ENCODE measurements around the gene PLEKHN1.
A peak's percentile ranks its signal among the peaks of the same experiment; 100 is the strongest.
"Not testable (repeated sequence)": the region's sequence is repeated elsewhere in the genome, so short reads cannot be mapped to it uniquely, and the experiment has no call there.

Gene PLEKHN1

DNA sequence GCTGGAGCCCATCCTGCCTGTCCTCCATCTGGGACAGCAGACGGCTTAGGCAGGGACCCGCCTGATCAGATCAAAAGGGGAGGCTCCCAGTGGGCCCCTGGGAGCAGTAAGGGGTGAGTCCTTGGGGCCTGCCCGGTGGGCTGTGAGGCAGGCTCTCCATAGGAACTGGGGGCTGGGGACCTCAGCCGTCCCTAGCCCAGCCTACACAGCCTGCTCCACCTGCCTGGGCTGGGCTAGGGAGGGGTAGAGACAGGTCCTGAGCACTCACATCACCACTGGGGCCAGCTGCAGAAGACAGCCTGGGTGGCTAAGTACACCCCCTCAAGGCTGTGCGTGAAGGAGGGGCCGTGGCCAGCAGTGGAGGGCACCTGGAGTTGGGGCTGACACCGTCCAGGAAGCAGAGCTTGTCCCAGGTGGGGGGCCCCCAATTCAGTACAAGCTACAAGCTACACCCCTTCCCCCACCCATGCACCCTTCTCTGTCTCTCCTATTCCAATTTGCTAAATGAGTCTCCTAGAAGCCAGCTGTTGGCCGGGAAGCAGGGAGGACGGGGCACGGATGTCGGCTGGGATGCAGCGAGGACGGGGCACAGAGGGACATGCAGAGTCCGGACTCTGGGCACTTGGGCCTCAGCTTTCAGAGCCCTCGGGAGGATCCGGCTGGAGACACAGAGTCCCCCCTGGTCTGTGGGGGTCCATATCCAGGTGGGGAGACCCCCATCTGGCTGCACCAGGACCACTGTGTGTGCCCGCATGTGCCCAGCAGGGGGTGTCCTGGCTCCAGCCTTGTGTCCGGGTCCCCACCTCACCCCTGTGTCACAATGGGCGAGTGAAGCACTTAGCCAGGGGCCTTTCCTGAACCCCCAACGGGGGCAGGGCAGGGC is 48.8 kb downstream of the PLEKHN1 start:
- peak overlapping the region; percentile 46; the same call in 1 of the 2 replicates for H3K27ac ChIP-seq (ENCODE audit: low read depth, low read length)
- H3K36me3 ChIP-seq (ENCODE audit: insufficient read depth, low read length), result no peaks in the 10 kb centered on the region
- H3K4me1 ChIP-seq (ENCODE audit: insufficient read depth, low read length), result peaks cover 8% of the 10 kb centered on the region
- no peaks in the 10 kb centered on the region for H3K9me3 ChIP-seq (ENCODE audit: insufficient read depth, low read depth, low read length)
- H3K27me3 ChIP-seq (ENCODE audit: insufficient read depth, low read length), result peaks cover 9% of the 10 kb centered on the region
- no peak overlapping the region for H3K9ac ChIP-seq (ENCODE audit: low read depth, low read length)
- peak overlapping the region; percentile 69; the same call in 1 of the 2 replicates for H3K4me3 ChIP-seq (ENCODE audit: low read length)
- WGBS, result 77% methylated on average over 20 of the region's 20 CpGs

DNA sequence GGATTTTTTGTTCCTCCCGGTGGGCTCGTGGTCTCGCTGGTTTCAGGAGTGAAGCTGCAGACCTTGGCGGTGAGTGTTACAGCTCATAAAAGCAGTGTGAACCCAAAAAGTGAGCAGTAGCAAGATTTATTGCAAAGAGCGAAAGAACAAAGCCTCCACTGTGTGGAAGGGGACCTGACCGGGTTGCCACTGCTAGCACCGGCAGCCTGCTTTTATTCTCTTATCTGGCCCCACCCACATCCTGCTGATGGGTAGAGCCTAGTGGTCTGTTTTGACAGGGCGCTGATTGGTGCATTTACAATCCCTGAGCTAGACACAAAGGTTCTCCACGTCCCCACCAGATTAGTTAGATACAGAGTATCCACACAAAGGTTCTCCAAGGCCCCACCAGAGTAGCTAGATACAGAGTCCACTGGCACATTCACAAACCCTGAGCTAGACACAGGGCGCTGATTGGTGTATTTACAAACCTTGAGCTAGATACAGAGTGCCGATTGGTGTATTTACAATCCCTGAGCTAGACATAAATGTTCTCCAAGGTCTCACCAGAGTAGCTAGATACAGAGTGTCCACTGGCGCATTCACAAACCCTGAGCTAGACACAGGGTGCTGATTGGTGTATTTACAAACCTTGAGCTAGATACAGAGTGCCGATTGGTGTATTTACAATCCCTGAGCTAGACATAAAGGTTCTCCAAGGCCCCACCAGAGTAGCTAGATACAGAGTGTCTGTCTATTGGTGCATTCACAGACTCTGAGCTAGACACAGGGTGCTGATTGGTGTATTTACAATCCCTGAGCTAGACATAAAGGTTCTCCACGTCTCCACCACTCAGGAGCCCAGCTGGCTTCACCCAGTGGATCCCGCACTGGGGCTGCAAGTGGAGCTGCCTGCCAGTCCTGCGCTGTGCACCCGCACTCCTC is 51.4 kb downstream of the PLEKHN1 start:
- peaks cover 19% of the 10 kb centered on the region for H3K4me1 ChIP-seq (ENCODE audit: insufficient read depth, low read length)
- H3K4me3 ChIP-seq (ENCODE audit: low read length); H3K9me3 ChIP-seq (ENCODE audit: insufficient read depth, low read depth, low read length); H3K27me3 ChIP-seq (ENCODE audit: insufficient read depth, low read length); H3K27ac ChIP-seq (ENCODE audit: low read depth, low read length); H3K36me3 ChIP-seq (ENCODE audit: insufficient read depth, low read length); H3K9ac ChIP-seq (ENCODE audit: low read depth, low read length): not testable (repeated sequence)
- WGBS, result 89% methylated on average over 17 of the region's 17 CpGs

DNA sequence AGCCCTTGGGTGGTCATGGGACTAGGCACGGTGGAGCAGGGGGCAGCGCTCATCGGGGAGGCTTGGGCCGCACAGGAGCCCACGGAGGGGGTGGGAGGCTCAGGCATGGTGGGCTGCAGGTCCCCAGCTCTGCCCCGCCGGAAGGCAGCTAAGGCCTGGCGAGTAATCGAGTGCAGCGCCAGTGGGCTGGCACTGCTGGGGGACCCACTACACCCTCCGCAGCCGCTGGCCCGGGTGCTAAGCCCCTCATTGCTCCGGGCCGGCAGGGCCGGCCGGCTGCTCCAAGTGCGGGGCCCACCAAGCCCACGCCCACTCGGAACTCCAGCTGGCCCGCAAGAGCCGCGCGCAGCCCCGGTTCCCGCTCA is 52.0 kb downstream of the PLEKHN1 start:
- H3K36me3 ChIP-seq (ENCODE audit: insufficient read depth, low read length), result peaks cover 10% of the 10 kb centered on the region; the same call in 1 of the 2 replicates
- not testable (repeated sequence) for H3K27ac ChIP-seq (ENCODE audit: low read depth, low read length); H3K9me3 ChIP-seq (ENCODE audit: insufficient read depth, low read depth, low read length); H3K4me3 ChIP-seq (ENCODE audit: low read length); H3K27me3 ChIP-seq (ENCODE audit: insufficient read depth, low read length); H3K9ac ChIP-seq (ENCODE audit: low read depth, low read length)
- WGBS, result 92% methylated on average over 26 of the region's 26 CpGs
- H3K4me1 ChIP-seq (ENCODE audit: insufficient read depth, low read length), result peaks cover 25% of the 10 kb centered on the region

DNA sequence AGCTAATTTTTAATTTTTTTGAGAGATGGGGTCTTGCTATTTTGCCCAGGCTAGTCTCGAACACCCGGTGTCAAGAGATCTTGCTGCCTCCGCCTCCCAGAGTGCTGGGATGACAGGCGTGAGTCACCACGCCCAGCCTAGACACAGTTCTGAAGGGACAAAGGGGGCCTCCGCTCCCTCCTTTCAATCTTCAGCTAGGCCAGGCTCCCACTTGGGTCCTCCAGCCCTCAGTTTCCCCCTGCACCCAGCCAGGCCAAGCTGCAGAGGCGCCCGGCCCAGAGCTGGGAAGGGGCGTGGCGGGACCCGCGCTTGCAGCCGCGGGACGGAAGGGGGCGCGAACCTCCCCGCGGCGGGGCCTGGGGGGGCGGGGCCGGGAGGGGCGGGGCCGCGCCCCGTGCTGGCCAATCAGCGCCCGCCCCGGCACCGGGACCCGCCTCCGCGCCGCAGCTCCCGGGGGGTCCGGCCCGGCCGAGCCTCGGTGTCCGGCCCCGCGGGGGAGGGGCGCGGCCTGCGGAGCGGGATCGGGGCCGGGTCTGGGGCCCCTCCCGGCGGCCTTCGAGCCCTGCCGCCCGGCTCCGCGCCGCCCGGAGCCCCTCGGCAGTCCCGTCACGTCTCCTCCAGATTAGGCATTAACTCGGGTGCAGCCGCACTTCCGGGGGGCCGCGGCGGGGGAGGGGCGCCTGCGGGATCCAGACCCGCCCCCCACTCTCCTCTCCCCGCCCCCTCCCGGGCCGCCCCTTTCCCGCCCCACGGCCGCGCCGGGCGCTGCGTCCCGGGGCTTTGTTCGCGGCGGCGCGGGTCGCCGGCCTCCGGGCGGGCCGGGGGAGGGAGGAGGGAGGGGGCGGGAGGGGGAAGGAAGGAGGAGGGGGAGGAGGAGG is 53.1 kb downstream of the PLEKHN1 start:
- H3K9ac ChIP-seq (ENCODE audit: low read depth, low read length), result no peak overlapping the region
- H3K27ac ChIP-seq (ENCODE audit: low read depth, low read length), result peak overlapping the region; percentile 97; the same call in 1 of the 2 replicates

DNA sequence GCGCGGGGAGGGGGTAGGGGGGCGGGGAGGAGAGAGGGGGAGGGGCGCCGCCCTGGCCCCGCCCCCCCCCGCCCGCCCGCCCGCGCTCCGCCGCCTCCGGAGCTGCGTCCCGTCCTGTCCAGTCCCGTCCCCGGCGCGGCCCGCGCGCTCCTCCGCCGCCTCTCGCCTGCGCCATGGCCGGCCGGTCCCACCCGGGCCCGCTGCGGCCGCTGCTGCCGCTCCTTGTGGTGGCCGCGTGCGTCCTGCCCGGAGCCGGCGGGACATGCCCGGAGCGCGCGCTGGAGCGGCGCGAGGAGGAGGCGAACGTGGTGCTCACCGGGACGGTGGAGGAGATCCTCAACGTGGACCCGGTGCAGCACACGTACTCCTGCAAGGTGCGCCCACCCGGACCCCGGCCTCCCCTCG is 53.7 kb downstream of the PLEKHN1 start, which contains the start of gene AGRN:
Gene AGRN, plus strand, starts transcription at position 121 of the 405 bp plus-strand sequence. Its CDS starts 53 bp downstream, at position 174.
- Histone ChIP-seq H3K4me3 (ENCODE audit: low read length) (peak within 1 kb of the TSS; percentile 81), H3K9me3 (ENCODE audit: insufficient read depth, low read depth, low read length) (no peaks in the 10 kb centered on the region), H3K27ac (ENCODE audit: low read depth, low read length) (peak within 1 kb of the TSS; percentile 97; the same call in 1 of the 2 replicates), H3K9ac (ENCODE audit: low read depth, low read length) (peak within 1 kb of the TSS; percentile 76), H3K4me1 (ENCODE audit: insufficient read depth, low read length) (peaks cover 32% of the 10 kb centered on the region), H3K27me3 (ENCODE audit: insufficient read depth, low read length) (no peaks in the 10 kb centered on the region), H3K36me3 (ENCODE audit: insufficient read depth, low read length) (peaks cover 10% of the 10 kb centered on the region; the same call in 1 of the 2 replicates)
- WGBS, result under 1% methylated on average over 50 of the region's 58 CpGs

More for the DNA sequence above, 53.1 kb downstream of the PLEKHN1 start:
- H3K9me3 ChIP-seq (ENCODE audit: insufficient read depth, low read depth, low read length), result no peaks in the 10 kb centered on the region
- H3K4me1 ChIP-seq (ENCODE audit: insufficient read depth, low read length), result peaks cover 32% of the 10 kb centered on the region
- H3K4me3 ChIP-seq (ENCODE audit: low read length), result peak overlapping the region; percentile 43; the same call in 1 of the 2 replicates
- WGBS, result 6% methylated on average over 66 of the region's 91 CpGs
- H3K36me3 ChIP-seq (ENCODE audit: insufficient read depth, low read length), result peaks cover 10% of the 10 kb centered on the region; the same call in 1 of the 2 replicates
- peaks cover under 1% of the 10 kb centered on the region; the same call in 1 of the 2 replicates for H3K27me3 ChIP-seq (ENCODE audit: insufficient read depth, low read length)

DNA sequence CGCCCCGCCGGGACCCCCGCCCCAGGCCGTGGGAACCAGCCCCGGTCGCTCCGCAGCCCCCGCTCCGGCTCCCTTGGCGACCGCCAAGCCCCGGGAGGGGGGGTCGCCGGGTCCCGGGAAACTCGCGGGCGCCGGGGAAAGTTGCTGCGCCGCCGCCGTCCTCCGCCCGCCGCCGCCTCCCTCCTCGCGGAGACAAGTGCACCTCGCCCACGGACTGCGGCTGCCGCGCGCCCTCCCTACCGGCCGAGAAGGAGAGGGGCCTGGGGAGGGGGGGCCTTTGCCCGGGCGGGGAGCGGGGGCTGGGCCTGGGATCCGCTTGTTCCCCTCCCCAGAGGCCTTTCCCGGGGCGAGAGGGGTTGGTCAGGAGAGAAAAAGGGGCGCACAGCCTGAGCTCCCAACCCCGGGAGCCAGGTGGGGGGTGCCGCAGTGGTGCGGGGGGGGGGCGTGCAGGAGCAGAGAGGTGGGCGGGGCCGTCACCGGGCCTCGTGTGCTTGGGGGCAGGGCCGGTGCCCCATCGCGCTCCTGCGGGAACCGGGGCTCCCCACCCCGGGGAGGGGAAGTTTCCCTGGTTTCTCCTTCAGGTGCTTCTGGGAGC is 54.2 kb downstream of the PLEKHN1 start:
- Histone ChIP-seq H3K4me3 (ENCODE audit: low read length) (peak overlapping the region; percentile 81), H3K4me1 (ENCODE audit: insufficient read depth, low read length) (peaks cover 35% of the 10 kb centered on the region), H3K27me3 (ENCODE audit: insufficient read depth, low read length) (no peaks in the 10 kb centered on the region), H3K9ac (ENCODE audit: low read depth, low read length) (peak overlapping the region; percentile 76), H3K27ac (ENCODE audit: low read depth, low read length) (peak overlapping the region; percentile 81; the same call in 1 of the 2 replicates), H3K9me3 (ENCODE audit: insufficient read depth, low read depth, low read length) (no peaks in the 10 kb centered on the region), H3K36me3 (ENCODE audit: insufficient read depth, low read length) (peaks cover 10% of the 10 kb centered on the region; the same call in 1 of the 2 replicates)
- WGBS, result under 1% methylated on average over 46 of the region's 59 CpGs

DNA sequence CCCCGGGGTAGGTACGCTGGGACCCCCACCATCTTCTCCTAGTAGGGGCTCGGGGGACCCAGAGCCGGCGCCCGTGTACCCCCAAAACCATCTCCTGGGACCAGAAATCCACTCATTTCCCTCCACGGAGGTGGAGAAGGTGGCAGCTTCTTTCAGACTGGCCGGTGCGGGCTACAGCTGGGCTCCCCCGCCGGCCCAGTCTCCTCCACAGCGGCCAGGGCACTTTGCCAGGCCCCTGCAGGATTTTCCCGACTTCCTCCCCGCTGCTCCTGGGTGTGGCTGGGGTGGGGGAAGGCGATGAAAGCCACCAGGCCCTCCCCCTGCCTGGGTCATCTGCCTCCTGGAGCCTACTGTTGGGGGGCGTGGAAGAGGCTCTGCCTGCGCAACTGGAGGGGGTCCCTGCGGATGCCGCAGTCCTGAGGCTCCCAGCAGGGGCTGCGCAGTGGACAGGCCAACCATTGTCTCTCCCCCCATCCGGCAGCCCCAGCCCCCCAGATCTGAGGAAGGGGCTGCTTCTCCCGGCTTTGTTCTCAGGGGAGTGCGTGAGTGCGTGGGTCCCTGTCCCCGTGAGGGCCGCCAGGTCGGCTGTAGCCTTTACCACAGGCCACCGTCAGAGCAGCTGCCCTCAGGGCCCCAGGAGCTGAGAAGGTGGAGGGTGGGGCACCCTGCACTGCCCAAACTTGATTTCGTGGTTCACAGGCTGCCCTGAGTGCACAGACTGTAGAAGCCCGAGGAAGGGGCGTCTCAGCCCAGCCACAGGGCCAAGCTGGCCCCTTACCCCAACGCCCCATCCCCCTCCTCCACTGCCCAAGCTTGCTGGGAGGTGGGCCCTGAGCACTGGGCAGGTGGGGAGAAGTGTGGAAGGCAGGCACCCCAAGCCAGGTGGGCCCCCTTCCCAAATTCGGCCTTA is 55.0 kb downstream of the PLEKHN1 start:
- H3K27ac ChIP-seq (ENCODE audit: low read depth, low read length), result peak overlapping the region; percentile 41; the same call in 1 of the 2 replicates
- WGBS, result 15% methylated on average over 31 of the region's 33 CpGs
- peak overlapping the region; percentile 67 for H3K9ac ChIP-seq (ENCODE audit: low read depth, low read length)
- H3K9me3 ChIP-seq (ENCODE audit: insufficient read depth, low read depth, low read length), result no peaks in the 10 kb centered on the region
- H3K27me3 ChIP-seq (ENCODE audit: insufficient read depth, low read length), result no peaks in the 10 kb centered on the region
- peaks cover 35% of the 10 kb centered on the region for H3K4me1 ChIP-seq (ENCODE audit: insufficient read depth, low read length)
- H3K36me3 ChIP-seq (ENCODE audit: insufficient read depth, low read length), result peaks cover 10% of the 10 kb centered on the region; the same call in 1 of the 2 replicates
- peak overlapping the region; percentile 81 for H3K4me3 ChIP-seq (ENCODE audit: low read length)

DNA sequence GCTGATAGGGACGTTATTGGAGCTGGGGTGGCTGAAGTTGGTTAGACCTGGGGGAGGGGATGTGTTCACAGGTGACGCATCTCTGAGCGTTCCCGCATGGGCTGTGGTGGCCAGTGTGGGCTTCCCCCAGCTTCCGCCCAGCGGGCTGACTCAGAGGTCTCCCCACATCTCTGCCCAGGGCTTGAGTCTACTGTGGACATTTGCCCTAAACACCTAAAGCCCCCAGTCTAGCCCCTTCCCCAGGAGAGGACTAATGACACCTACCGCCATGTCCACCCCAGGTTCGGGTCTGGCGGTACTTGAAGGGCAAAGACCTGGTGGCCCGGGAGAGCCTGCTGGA is 55.6 kb downstream of the PLEKHN1 start:
- peaks cover 35% of the 10 kb centered on the region for H3K4me1 ChIP-seq (ENCODE audit: insufficient read depth, low read length)
- 92% methylated on average over 10 of the region's 10 CpGs for WGBS
- no peaks in the 10 kb centered on the region for H3K9me3 ChIP-seq (ENCODE audit: insufficient read depth, low read depth, low read length)
- peaks cover 10% of the 10 kb centered on the region; the same call in 1 of the 2 replicates for H3K36me3 ChIP-seq (ENCODE audit: insufficient read depth, low read length)
- H3K27me3 ChIP-seq (ENCODE audit: insufficient read depth, low read length), result no peaks in the 10 kb centered on the region
- no peak overlapping the region; the same call in 1 of the 2 replicates for H3K27ac ChIP-seq (ENCODE audit: low read depth, low read length)
- no peak overlapping the region for H3K4me3 ChIP-seq (ENCODE audit: low read length)
- H3K9ac ChIP-seq (ENCODE audit: low read depth, low read length), result no peak overlapping the region

DNA sequence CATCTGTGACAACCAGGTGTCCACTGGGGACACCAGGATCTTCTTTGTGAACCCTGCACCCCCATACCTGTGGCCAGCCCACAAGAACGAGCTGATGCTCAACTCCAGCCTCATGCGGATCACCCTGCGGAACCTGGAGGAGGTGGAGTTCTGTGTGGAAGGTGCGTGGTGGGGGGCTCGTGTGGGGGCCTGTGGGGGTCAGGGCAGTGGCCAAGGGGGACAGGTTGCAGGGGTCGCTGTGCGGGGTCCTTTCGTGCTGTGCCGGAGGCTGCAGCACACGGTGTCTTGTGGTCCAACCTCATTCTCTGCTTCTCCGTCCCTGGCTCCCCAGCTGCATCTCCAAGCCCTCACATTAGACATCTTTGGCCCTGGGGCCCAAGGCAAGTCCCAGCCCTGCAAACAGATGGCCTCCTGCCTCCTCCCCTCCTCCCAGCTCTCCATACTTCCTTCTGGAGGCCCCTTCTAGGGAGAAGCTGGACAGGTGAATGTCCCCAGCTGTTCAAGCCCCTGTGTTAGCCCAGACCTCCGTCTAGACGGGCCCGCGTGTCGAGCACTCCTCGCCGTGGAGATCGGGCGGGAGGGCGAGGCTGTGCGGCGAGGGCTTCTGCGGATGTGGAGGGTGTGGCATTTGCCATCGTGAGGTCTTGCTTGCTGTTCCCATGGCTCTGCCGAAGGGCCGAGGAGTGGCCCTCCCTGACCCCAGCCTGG is 56.2 kb downstream of the PLEKHN1 start:
- Histone ChIP-seq H3K36me3 (ENCODE audit: insufficient read depth, low read length) (peaks cover 15% of the 10 kb centered on the region), H3K9me3 (ENCODE audit: insufficient read depth, low read depth, low read length) (no peaks in the 10 kb centered on the region), H3K4me1 (ENCODE audit: insufficient read depth, low read length) (peaks cover 35% of the 10 kb centered on the region), H3K27ac (ENCODE audit: low read depth, low read length) (no peak overlapping the region), H3K27me3 (ENCODE audit: insufficient read depth, low read length) (no peaks in the 10 kb centered on the region; the same call in 1 of the 2 replicates), H3K9ac (ENCODE audit: low read depth, low read length) (no peak overlapping the region), H3K4me3 (ENCODE audit: low read length) (no peak overlapping the region)
- WGBS, result 90% methylated on average over 27 of the region's 27 CpGs

Measured in HUES64 (cell line).